Gastrocnemius medialis (tissue), 4 donors: ENCODE measurements around the gene MTTP. TPM values are rescaled to one million over a fixed set of nuclear protein-coding genes. Genes with fewer than 3 reads are reported as not detected.

Source experiments
- ATAC-seq, 2 donors: fragments of 150-250 bp; one replicate each; pipeline ENCODE4 v1.9.1; 2016
- DNase-seq, 2 donors: peaks; one replicate each; pipeline ENCODE4 v3.0.0-alpha.2; 2019
- H3K27ac ChIP-seq, 4 donors: fragments of 200-600 bp; sonication (generic); 1 replicate in 1 of 4; 2 replicates in 3 of 4; pipeline ENCODE4 v1.5.1; 2016 to 2018; ENCODE audit warnings: mild to moderate bottlenecking in 2 of 4, moderate library complexity in 1 of 4
- H3K27me3 ChIP-seq, 3 donors: fragments of 200-600 bp; sonication (generic) in 2 of 3; 1 replicate in 1 of 3; 2 replicates in 2 of 3; pipeline versions ENCODE4 v1.5.1 to v1.6.0; 2016 to 2019; ENCODE audit warnings: mild to moderate bottlenecking in 1 of 3, moderate library complexity in 1 of 3
- H3K36me3 ChIP-seq, 2 donors: fragments of 200-600 bp; sonication (generic) in 1 of 2; one replicate each; pipeline ENCODE4 v1.5.1; 2017 to 2018
- H3K4me1 ChIP-seq, 2 donors: fragments of 200-600 bp; sonication (generic) in 1 of 2; one replicate each; pipeline ENCODE4 v1.5.1; 2016 to 2017; ENCODE audit warnings: mild to moderate bottlenecking in 2 of 2
- H3K4me3 ChIP-seq, 4 donors: fragments of 200-600 bp; sonication (generic) in 3 of 4; 1 replicate in 1 of 4; 2 replicates in 3 of 4; pipeline ENCODE4 v1.5.1; 2016 to 2019; ENCODE audit warnings: mild to moderate bottlenecking in 2 of 4
- H3K9me3 ChIP-seq, 3 donors: fragments of 200-600 bp; sonication (generic) in 2 of 3; 1 replicate in 1 of 3; 2 replicates in 2 of 3; pipeline ENCODE4 v1.5.1; 2016 to 2019
- CTCF ChIP-seq, 5 experiments: fragments of 450-650 bp in 3 of 5; fragments of 200-600 bp in 2 of 5; sonication (generic) in 2 of 5; IDR thresholded peaks in 4 of 5; conservative IDR thresholded peaks in 1 of 5; 1 replicate in 4 of 5; 2 replicates in 1 of 5; pipeline ENCODE4 v1.5.1; 2016 to 2019; ENCODE audit warnings: antibody characterized with exemption in 5 of 5, mild to moderate bottlenecking in 3 of 5, moderate library complexity in 3 of 5
- POLR2A ChIP-seq, 2 donors: fragments of 450-650 bp; IDR thresholded peaks; one replicate each; pipeline ENCODE4 v1.6.1; 2017; ENCODE audit warnings: antibody characterized with exemption in 2 of 2, mild to moderate bottlenecking in 2 of 2, moderate library complexity in 2 of 2
- in situ Hi-C, 4 donors: fragments of 200-750 bp; cut with MboI; loops; one replicate each; pipeline versions ENCODE4 v1.15.0 to v1.8.0; 2017; ENCODE audit warnings: low sequenced_read_pairs in 4 of 4
- intact Hi-C: fragments of 100-400 bp; cut with DNase I; formaldehyde crosslinking; loops from one replicate; pipeline ENCODE4 v1.15.1; 2023; ENCODE audit warnings: low total_unique reads
- total RNA-seq, 4 donors: library from RNA; depleted of rRNA; stranded (reverse); fragments of >200 nt; gene quantifications; one replicate each; pipeline versions ENCODE4 v1.1.0 to v1.2.3, GENCODE V29; 2016

The MTTP gene
- total RNA-seq, 4 donors from 2014 or later: 0.33 to 0.63 (median 0.59) TPM; not detected in 1

- no peak for ATAC-seq
- Histone ChIP-seq H3K4me3 (peak overlapping the region in 3 of 4 donors; percentile 5 to 44 (median 36)), H3K27me3 (no peaks in the 10 kb centered on the region), H3K9me3 (no peaks in the 10 kb centered on the region), H3K27ac (peak overlapping the region; percentile 94 to 99 (median 98)), H3K36me3 (no peaks in the 10 kb centered on the region), H3K4me1 (peaks cover 77 to 82% of the 10 kb centered on the region in 2 donors)
- in situ Hi-C loops: no loop called here
- intact Hi-C loops: no loop called here
- no peak for TF ChIP-seq POLR2A (IDR thresholded peaks at IDR 0.05)
- no peak for TF ChIP-seq CTCF (IDR thresholded peaks at IDR 0.05 in 4 of 5, conservative IDR thresholded peaks at IDR 0.05 in 1 of 5)
- no peak for DNase-seq
Measured at GRCh38 chr4:99645036-99645435, 70.4 kb downstream of the MTTP start.

GRCh38 chr4:99645638-99646037 is 71.0 kb downstream of the MTTP start:
- Histone ChIP-seq H3K27me3 (no peaks in the 10 kb centered on the region), H3K27ac (peak overlapping the region; percentile 94 to 99 (median 98)), H3K4me1 (peaks cover 71 to 81% of the 10 kb centered on the region in 2 donors), H3K36me3 (no peaks in the 10 kb centered on the region), H3K4me3 (peak overlapping the region; percentile 5 to 75 (median 27)), H3K9me3 (no peaks in the 10 kb centered on the region)
- intact Hi-C loops: no loop called here
- TF ChIP-seq CTCF (IDR thresholded peaks at IDR 0.05 in 4 of 5, conservative IDR thresholded peaks at IDR 0.05 in 1 of 5) (no peak), POLR2A (IDR thresholded peaks at IDR 0.05) (no peak)
- in situ Hi-C loops: no loop called here
- ATAC-seq: peak; percentile 35 to 40
- peak in 1 of 2 donors; percentile 50 for DNase-seq

DNA sequence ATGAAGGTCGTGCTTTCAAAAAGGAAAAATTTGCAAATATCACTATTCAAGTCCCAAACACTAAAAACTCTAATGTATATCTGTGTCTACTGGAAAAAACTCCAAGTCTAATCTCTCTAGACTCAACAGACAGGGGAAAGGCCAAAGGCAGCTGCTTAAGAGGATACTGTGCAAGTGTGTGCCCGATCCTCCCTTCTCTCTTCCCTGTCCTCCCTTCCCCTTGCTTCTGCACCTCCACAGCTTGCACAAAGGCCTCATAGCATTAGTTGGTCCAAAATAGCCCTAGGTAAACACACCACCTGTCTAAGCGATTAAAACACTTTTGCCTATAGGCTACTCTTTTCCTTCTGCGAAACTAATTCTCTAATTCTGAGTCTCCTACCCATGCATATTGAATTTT is 72.4 kb downstream of the MTTP start:
- Histone ChIP-seq H3K27me3 (no peaks in the 10 kb centered on the region), H3K4me3 (peak overlapping the region; percentile 18 to 75 (median 62)), H3K4me1 (peaks cover 69 to 74% of the 10 kb centered on the region in 2 donors), H3K9me3 (no peaks in the 10 kb centered on the region), H3K36me3 (no peaks in the 10 kb centered on the region), H3K27ac (peak overlapping the region; percentile 94 to 99 (median 98))
- peak in 1 of 2 donors; percentile 17 for ATAC-seq
- TF ChIP-seq POLR2A (IDR thresholded peaks at IDR 0.05) (no peak), CTCF (IDR thresholded peaks at IDR 0.05 in 4 of 5, conservative IDR thresholded peaks at IDR 0.05 in 1 of 5) (no peak)
- peak in 1 of 2 donors; percentile 34 for DNase-seq
- intact Hi-C loops (no loop called here), in situ Hi-C loops (no loop called here)

DNA sequence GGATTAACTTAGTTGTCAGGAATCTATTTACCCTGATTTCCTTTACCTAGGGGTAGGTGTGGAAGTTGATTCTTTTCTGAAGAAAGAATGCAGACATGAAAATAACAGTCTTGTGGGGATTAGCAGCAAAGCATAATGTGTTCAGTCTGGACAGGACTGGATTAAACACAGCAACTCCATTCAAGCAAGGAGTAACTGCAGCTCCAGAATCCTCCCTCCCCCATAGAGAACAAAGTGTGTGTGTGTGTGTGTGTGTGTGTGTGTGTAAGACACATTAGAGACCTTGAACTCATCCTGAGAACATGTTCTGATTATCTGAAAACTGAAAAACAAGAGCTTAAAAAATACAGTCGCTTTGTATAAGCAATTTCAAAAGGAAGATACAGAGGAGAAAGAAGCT is 73.7 kb downstream of the MTTP start:
- no peaks in the 10 kb centered on the region for H3K9me3 ChIP-seq
- H3K27me3 ChIP-seq: no peaks in the 10 kb centered on the region
- intact Hi-C loops (no loop called here), in situ Hi-C loops (no loop called here)
- H3K27ac ChIP-seq: peak overlapping the region; percentile 94 to 99 (median 98)
- H3K4me1 ChIP-seq: peaks cover 58 to 62% of the 10 kb centered on the region in 2 donors
- ATAC-seq (no peak), DNase-seq (no peak)
- TF ChIP-seq CTCF (IDR thresholded peaks at IDR 0.05 in 4 of 5, conservative IDR thresholded peaks at IDR 0.05 in 1 of 5) (no peak), POLR2A (IDR thresholded peaks at IDR 0.05) (no peak)
- H3K4me3 ChIP-seq: peak overlapping the region; percentile 62 to 75 (median 62)
- no peaks in the 10 kb centered on the region for H3K36me3 ChIP-seq

DNA sequence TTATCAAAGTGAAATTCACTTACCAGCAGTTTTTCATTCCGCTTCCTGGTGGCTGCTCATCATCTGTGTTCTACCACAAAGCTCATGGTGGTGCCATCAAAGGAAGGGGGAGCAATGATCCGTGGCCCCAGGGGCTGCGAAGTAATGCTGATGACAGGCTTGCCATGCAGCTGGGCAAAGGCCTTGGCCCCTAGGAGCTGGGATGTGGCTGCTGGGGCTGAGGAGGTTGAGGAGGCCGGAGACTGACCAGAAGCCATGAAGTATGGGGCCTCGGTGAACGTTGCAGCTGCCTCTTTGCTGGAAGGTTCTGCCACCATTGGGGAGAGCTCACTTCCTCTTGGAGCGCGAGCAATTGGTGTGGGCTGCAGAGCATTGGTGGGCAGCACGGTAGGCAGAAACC is 74.6 kb downstream of the MTTP start:
- TF ChIP-seq POLR2A (IDR thresholded peaks at IDR 0.05): no peak
- no peak for TF ChIP-seq CTCF (IDR thresholded peaks at IDR 0.05 in 4 of 5, conservative IDR thresholded peaks at IDR 0.05 in 1 of 5)
- intact Hi-C loops: no loop called here
- DNase-seq (no peak), ATAC-seq (no peak)
- Histone ChIP-seq H3K9me3 (no peaks in the 10 kb centered on the region), H3K27me3 (no peaks in the 10 kb centered on the region), H3K36me3 (no peaks in the 10 kb centered on the region), H3K4me1 (peaks cover 53 to 55% of the 10 kb centered on the region in 2 donors), H3K4me3 (peak overlapping the region; percentile 62 to 75 (median 62)), H3K27ac (peak overlapping the region; percentile 94 to 99 (median 98))
- in situ Hi-C loops: no loop called here
